IMR-90 (cell line): Measurements from ENCODE around the gene IPO7. TPM values are rescaled to one million over a fixed set of nuclear protein-coding genes. Genes with fewer than 3 reads are reported as not detected.

Source experiments
- ATAC-seq: fragments of 200-7000 bp; cut with Tn5 transposase; 2 replicates; pipeline ENCODE4 v1.9.1; 2020; ENCODE audit warnings: low read depth, mild to moderate bottlenecking, moderate library complexity
- BruUV-seq: library from RNA; stranded (reverse); fragments of 400-500 nt; replicated peaks from 2 replicates; lab custom pipeline; 2021; lab: Mats Ljungman, UMichigan
- CTCF ChIA-PET: fragments of 300-600 bp; formaldehyde crosslinking; extraction: SDS; loops from one replicate; lab custom pipeline; 2021; ENCODE audit warnings: antibody characterized with exemption; lab: Yijun Ruan, JAX
- POLR2A ChIA-PET: fragments of 300-600 bp; sonication (Branson Sonifier 250); formaldehyde crosslinking; loops from one replicate; lab custom pipeline; 2022; ENCODE audit warnings: antibody characterized with exemption; ENCODE audit not compliant: unreplicated experiment; lab: Charles Lee
- DNase-seq: peaks from one replicate; pipeline ENCODE4 v3.0.0; 2013
- H2AFZ ChIP-seq: replicated peaks from 2 replicates; pipeline ENCODE3; 2013; ENCODE audit warnings: low read length, mild to moderate bottlenecking; ENCODE audit not compliant: poor library complexity
- H2AK5ac ChIP-seq: 2 replicates; pipeline ENCODE4 v1.6.1; 2013; ENCODE audit warnings: low read depth, low read length, inconsistent platforms
- H2AK9ac ChIP-seq: replicated peaks from 2 replicates; pipeline ENCODE3; 2013; ENCODE audit warnings: mild to moderate bottlenecking, low read depth, low read length, moderate library complexity; ENCODE audit not compliant: poor library complexity
- H2BK120ac ChIP-seq: 2 replicates; pipeline ENCODE4 v1.6.1; 2013; ENCODE audit warnings: low read depth, low read length, inconsistent platforms
- H2BK15ac ChIP-seq: 3 replicates; pipeline ENCODE4 v1.6.1; 2013; ENCODE audit warnings: low read depth, low read length, inconsistent platforms
- H2BK20ac ChIP-seq: 2 replicates; pipeline ENCODE4 v1.6.1; 2013; ENCODE audit warnings: low read depth, mild to moderate bottlenecking, inconsistent platforms, low read length, moderate library complexity
- H2BK5ac ChIP-seq: 2 replicates; pipeline ENCODE4 v1.6.1; 2013; ENCODE audit warnings: mild to moderate bottlenecking, low read depth, low read length, inconsistent platforms; ENCODE audit not compliant: poor library complexity, severe bottlenecking
- H3K14ac ChIP-seq: replicated peaks from 2 replicates; pipeline ENCODE4 v1.6.1; 2013; ENCODE audit warnings: low read depth, low read length, inconsistent platforms
- H3K18ac ChIP-seq: 2 replicates; pipeline ENCODE4 v1.6.1; 2013; ENCODE audit warnings: low read depth, low read length, control low read depth
- H3K23ac ChIP-seq: 2 replicates; pipeline ENCODE4 v1.6.1; 2013; ENCODE audit warnings: low read depth, low read length, inconsistent platforms
- H3K27ac ChIP-seq: 2 replicates; pipeline ENCODE4 v1.5.1; 2013; ENCODE audit warnings: mild to moderate bottlenecking, control low read depth, low read length; ENCODE audit not compliant: insufficient read depth
- H3K27me3 ChIP-seq: 2 replicates; pipeline ENCODE4 v1.6.1; 2013; ENCODE audit warnings: low read length; ENCODE audit not compliant: control insufficient read depth, insufficient read depth
- H3K36me3 ChIP-seq: 2 replicates; pipeline ENCODE4 v1.6.1; 2013; ENCODE audit warnings: low read length, mixed read lengths; ENCODE audit not compliant: control insufficient read depth, insufficient read depth
- H3K4ac ChIP-seq: 2 replicates; pipeline ENCODE4 v1.6.1; 2013; ENCODE audit warnings: low read depth, low read length, inconsistent platforms
- H3K4me1 ChIP-seq: 2 replicates; pipeline ENCODE4 v1.6.1; 2013; ENCODE audit warnings: low read length, mixed read lengths; ENCODE audit not compliant: control insufficient read depth, insufficient read depth
- H3K4me2 ChIP-seq: 2 replicates; pipeline ENCODE4 v1.6.1; 2013; ENCODE audit warnings: low read depth, mild to moderate bottlenecking, control low read depth, low read length, moderate library complexity
- H3K4me3 ChIP-seq: 2 replicates; pipeline ENCODE4 v1.5.1; 2013; ENCODE audit warnings: low read depth, mild to moderate bottlenecking, control low read depth, low read length, moderate library complexity; ENCODE audit not compliant: insufficient read depth
- H3K56ac ChIP-seq: 2 replicates; pipeline ENCODE4 v1.6.1; 2013; ENCODE audit warnings: low read length, inconsistent platforms; ENCODE audit not compliant: insufficient read depth; ENCODE audit errors: extremely low read depth
- H3K79me1 ChIP-seq, 2 experiments: 2 replicates each; pipeline ENCODE4 v1.6.1; 2013; ENCODE audit warnings: low read length in 2 of 2, inconsistent platforms in 1 of 2, low read depth in 1 of 2
- H3K9ac ChIP-seq: 2 replicates; pipeline ENCODE4 v1.6.1; 2013; ENCODE audit warnings: low read depth, low read length, control low read depth
- H3K9me1 ChIP-seq: 2 replicates; pipeline ENCODE4 v1.6.1; 2013; ENCODE audit warnings: low read length, inconsistent platforms; ENCODE audit not compliant: insufficient read depth
- H3K9me3 ChIP-seq: 2 replicates; pipeline ENCODE4 v1.6.1; 2013; ENCODE audit warnings: low read length; ENCODE audit not compliant: control insufficient read depth, insufficient read depth
- H4K20me1 ChIP-seq: 2 replicates; pipeline ENCODE4 v1.6.1; 2013; ENCODE audit warnings: low read length, inconsistent platforms; ENCODE audit not compliant: insufficient read depth
- H4K5ac ChIP-seq: 2 replicates; pipeline ENCODE4 v1.6.1; 2013; ENCODE audit warnings: mild to moderate bottlenecking, low read depth, low read length, control low read depth
- H4K8ac ChIP-seq, 2 experiments: 2 replicates each; pipeline ENCODE4 v1.6.1; 2013; ENCODE audit warnings: low read depth in 2 of 2, low read length in 2 of 2, control low read depth in 1 of 2, inconsistent platforms in 1 of 2
- H4K91ac ChIP-seq: 2 replicates; pipeline ENCODE4 v1.6.1; 2013; ENCODE audit warnings: low read depth, low read length, inconsistent platforms; ENCODE audit not compliant: insufficient read depth
- BHLHE40 ChIP-seq: fragments of 150-350 bp; IDR thresholded peaks from 2 replicates; pipeline ENCODE4 v1.6.1; 2016; ENCODE audit warnings: mild to moderate bottlenecking, low read depth, low read length
- CEBPB ChIP-seq: IDR thresholded peaks from 2 replicates; pipeline ENCODE4 v1.6.1; 2012; ENCODE audit warnings: low read depth, low read length, improper control_type of control experiment
- CTCF ChIP-seq: conservative IDR thresholded peaks from 2 replicates; pipeline ENCODE4 v1.5.1; 2012; ENCODE audit warnings: mild to moderate bottlenecking, low read depth, low read length, improper control_type of control experiment
- FOS ChIP-seq: fragments of 150-350 bp; IDR thresholded peaks from 2 replicates; pipeline ENCODE4 v1.6.1; 2016; ENCODE audit warnings: low read depth, low read length
- MAZ ChIP-seq: IDR thresholded peaks from 2 replicates; pipeline ENCODE4 v1.6.1; 2012; ENCODE audit warnings: low read depth, mild to moderate bottlenecking, low read length, improper control_type of control experiment, moderate library complexity, borderline replicate concordance
- RAD21 ChIP-seq: IDR thresholded peaks from 2 replicates; pipeline ENCODE4 v1.6.1; 2012; ENCODE audit warnings: low read length, improper control_type of control experiment
- RFX5 ChIP-seq: IDR thresholded peaks from 2 replicates; pipeline ENCODE4 v1.8.0; 2012; ENCODE audit warnings: low read depth, mild to moderate bottlenecking, low read length, moderate library complexity
- SMC3 ChIP-seq: fragments of 150-350 bp; IDR thresholded peaks from 2 replicates; pipeline ENCODE4 v1.6.1; 2016; ENCODE audit warnings: low read depth, mild to moderate bottlenecking, antibody characterized with exemption, low read length, moderate library complexity
- WGBS, 2 experiments: methylation state at CpG; one replicate each; pipeline versions ENCODE4 v1.1.5 to v1.1.7; 2013; ENCODE audit warnings: missing lambda C conversion rate in 2 of 2; ENCODE audit not compliant: insufficient read length in 1 of 2; ENCODE audit errors: extremely low coverage in 2 of 2; 5-methylcytosine and 5-hydroxymethylcytosine counted together
- dilution Hi-C: fragments of 300-500 bp; cut with HindIII; formaldehyde crosslinking; loops from one replicate; pipeline ENCODE4 v1.14.3; 2018; ENCODE audit warnings: low sequenced_read_pairs; ENCODE audit not compliant: unreplicated experiment
- in situ Hi-C: fragments of 300-500 bp; cut with MboI; formaldehyde crosslinking; loops from 3 replicates; pipeline ENCODE4 v1.14.3; 2019; ENCODE audit warnings: low sequenced_read_pairs, inconsistent platforms, mixed read lengths
- intact Hi-C: fragments of 100-400 bp; cut with micrococcal nuclease; formaldehyde crosslinking; loops from 2 replicates; pipeline ENCODE4 v1.10.0; 2022
- polyA plus RNA-seq, 3 experiments: library from polyadenylated mRNA; depleted of rRNA; stranded (reverse); fragments of >200 nt; gene quantifications; 2 replicates each; pipeline ENCODE4 v1.2.3, GENCODE V29; 2012; ENCODE audit warnings: low replicate concordance in 1 of 3
- total RNA-seq: library from RNA; depleted of rRNA; stranded (reverse); fragments of >200 nt; gene quantifications from 2 replicates; pipeline ENCODE4 v1.2.3, GENCODE V29; 2012
- TF ChIP-seq, protein P1 (sequence below): fragments of 150-350 bp; IDR thresholded peaks from 2 replicates; pipeline ENCODE4 v1.6.1; 2016; ENCODE audit warnings: low read depth, mild to moderate bottlenecking, low read length, moderate library complexity, borderline replicate concordance

IPO7 gene
- total and polyA plus RNA-seq, 2 of the 4 experiments (the other 2 are of a cell fraction): 40.6 to 110 TPM

DNA sequence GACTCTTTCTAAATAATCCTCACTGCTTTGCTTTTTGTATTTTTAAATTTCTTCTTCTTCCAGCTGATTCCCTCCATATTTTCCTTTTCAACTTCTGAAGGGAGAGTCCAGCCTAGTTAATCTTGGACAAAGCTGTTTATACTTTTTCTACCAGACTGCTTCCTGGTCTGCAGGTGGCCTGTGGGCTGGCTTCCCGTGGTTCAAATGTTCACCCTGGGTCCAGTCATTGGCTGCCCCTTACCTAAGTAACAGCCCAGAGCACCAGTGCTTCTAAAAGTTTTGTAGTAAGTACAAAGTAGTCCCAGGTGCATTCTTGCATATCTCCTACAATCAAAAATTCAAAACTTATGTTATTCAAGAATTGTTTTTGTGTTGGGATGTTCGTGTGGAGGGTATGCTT, 95.4 kb downstream of the IPO7 start:
- Histone ChIP-seq H3K4ac (no peak overlapping the region), H2BK5ac (no peak overlapping the region), H4K20me1 (no peaks in the 10 kb centered on the region), H3K4me3 (no peak overlapping the region), H4K91ac (no peak overlapping the region), H4K5ac (no peak overlapping the region), H3K23ac (no peak overlapping the region), H3K9me1 (no peaks in the 10 kb centered on the region), H2AK9ac (no peak overlapping the region), H3K9me3 (no peaks in the 10 kb centered on the region), H2BK15ac (no peak overlapping the region), H3K36me3 (peaks cover 33% of the 10 kb centered on the region), H3K4me2 (no peak overlapping the region), H3K56ac (no peak overlapping the region), H3K9ac (no peak overlapping the region), H2AK5ac (no peak overlapping the region), H3K4me1 (no peaks in the 10 kb centered on the region), H2BK20ac (no peak overlapping the region), H4K8ac (no peak overlapping the region), H3K27ac (no peak overlapping the region), H2BK120ac (no peak overlapping the region), H3K27me3 (no peaks in the 10 kb centered on the region), H2AFZ (no peak overlapping the region), H3K14ac (no peak overlapping the region), H3K18ac (no peak overlapping the region), H3K79me1 (no peaks in the 10 kb centered on the region; a peak in 2 of 4 replicates)
- no peak for ATAC-seq
- BruUV-seq: no TSS peak
- WGBS, 2 experiments: no CpG with 5 or more reads among the region's 2 CpGs
- dilution Hi-C loops: no loop called here
- no peak for DNase-seq
- no peak for TF ChIP-seq BHLHE40
- TF ChIP-seq SMC3: no peak
- TF ChIP-seq FOS: no peak
- no peak for TF ChIP-seq RAD21
- TF ChIP-seq MAZ: no peak
- TF ChIP-seq, protein P1, sequence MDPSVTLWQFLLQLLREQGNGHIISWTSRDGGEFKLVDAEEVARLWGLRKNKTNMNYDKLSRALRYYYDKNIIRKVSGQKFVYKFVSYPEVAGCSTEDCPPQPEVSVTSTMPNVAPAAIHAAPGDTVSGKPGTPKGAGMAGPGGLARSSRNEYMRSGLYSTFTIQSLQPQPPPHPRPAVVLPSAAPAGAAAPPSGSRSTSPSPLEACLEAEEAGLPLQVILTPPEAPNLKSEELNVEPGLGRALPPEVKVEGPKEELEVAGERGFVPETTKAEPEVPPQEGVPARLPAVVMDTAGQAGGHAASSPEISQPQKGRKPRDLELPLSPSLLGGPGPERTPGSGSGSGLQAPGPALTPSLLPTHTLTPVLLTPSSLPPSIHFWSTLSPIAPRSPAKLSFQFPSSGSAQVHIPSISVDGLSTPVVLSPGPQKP: no peak
- TF ChIP-seq CTCF: no peak
- no peak for TF ChIP-seq CEBPB
- no peak for TF ChIP-seq RFX5
- intact Hi-C loops: no loop called here
- in situ Hi-C loops: no loop called here
- POLR2A ChIA-PET: interaction anchor here (1.0 kb wide), 1 partner anchor 19 kb away, joined by 3 read pairs; the partner anchor contains the start of gene ZNF143
- CTCF ChIA-PET: interaction anchor here (0.7 kb wide), 1 partner anchor 133 kb away, joined by 3 read pairs; no protein-coding TSS in a partner anchor
